ENCODE measurements around the gene FAM193B. TPM values are rescaled to one million over a fixed set of nuclear protein-coding genes. Genes with fewer than 3 reads are reported as not detected.

FAM193B gene
- total RNA-seq, 1 experiment from 2014 or later = 72.9 TPM

GRCh38 chr5:177478711-177479646, 75.4 kb downstream of the FAM193B start:
- POLR2A ChIA-PET = interaction anchor here (2.4 kb wide), 1 partner anchor 18 kb away, joined by 8 read pairs; the partner anchor contains the start of gene PDLIM7
- H3K4me1 Mint-ChIP-seq (ENCODE audit: low read depth, unreplicated experiment) = peaks cover 24% of the 10 kb centered on the region
- TF ChIP-seq CTCF (IDR thresholded peaks at IDR 0.05; ENCODE audit: insufficient read depth in 1 of 2, low read depth in 1 of 2, low read length in 1 of 2, severe bottlenecking in 1 of 2, unreplicated experiment in 1 of 2) = no peak

GRCh38 chr5:177477701-177478477, 76.5 kb downstream of the FAM193B start:
- Mint-ChIP-seq H3K4me3 (ENCODE audit: unreplicated experiment) (no peak overlapping the region), H3K4me1 (ENCODE audit: low read depth, unreplicated experiment) (peaks cover 26% of the 10 kb centered on the region), H3K27me3 (ENCODE audit: insufficient read depth, unreplicated experiment) (no peaks in the 10 kb centered on the region), H3K27ac (ENCODE audit: unreplicated experiment) (peak overlapping the region; percentile 95), H3K36me3 (ENCODE audit: insufficient read depth, unreplicated experiment) (peaks cover 21% of the 10 kb centered on the region), H3K9me3 (ENCODE audit: unreplicated experiment) (no peaks in the 10 kb centered on the region)
- no peaks in the 10 kb centered on the region for H3K27me3 ChIP-seq (replicated peaks; ENCODE audit: control insufficient read depth, insufficient read depth, low read length)
- BruUV-seq (replicated peaks) = no TSS peak
- H3K9me3 ChIP-seq = no peaks in the 10 kb centered on the region
- ChIA-PET POLR2A (interaction anchor here (0.6 to 2.4 kb wide), 2 partner anchors 19 to 52 kb away, joined by 3 to 8 read pairs; partner anchors contain the start of genes GRK6 and PDLIM7), CTCF (interaction anchor here (0.9 to 1.3 kb wide), 3 partner anchors 20 to 87 kb away, joined by 3 read pairs; no protein-coding TSS in a partner anchor)
- TF ChIP-seq CTCF (IDR thresholded peaks at IDR 0.05; ENCODE audit: insufficient read depth in 1 of 2, low read depth in 1 of 2, low read length in 1 of 2, severe bottlenecking in 1 of 2, unreplicated experiment in 1 of 2) = no peak
- no peak overlapping the region for H3K4me3 ChIP-seq (ENCODE audit: low read depth, low read length)
- peaks cover 4% of the 10 kb centered on the region for H3K4me1 ChIP-seq
- H3K36me3 ChIP-seq (ENCODE audit: control insufficient read depth, insufficient read depth, low read length) = no peaks in the 10 kb centered on the region
- no peak for DNase-seq
- intact Hi-C loops (cut with micrococcal nuclease; ENCODE audit: unreplicated experiment) = no loop called here

More at GRCh38 chr5:177478711-177479646, 75.4 kb downstream of the FAM193B start:
- DNase-seq = no peak
- no peaks in the 10 kb centered on the region for H3K27me3 Mint-ChIP-seq (ENCODE audit: insufficient read depth, unreplicated experiment)
- CTCF ChIA-PET = interaction anchor here (0.9 to 1.0 kb wide), 2 partner anchors 19 to 22 kb away, joined by 3 read pairs; partner anchors contain the start of gene PDLIM7
- Histone ChIP-seq H3K4me1 (peaks cover 3% of the 10 kb centered on the region), H3K36me3 (ENCODE audit: control insufficient read depth, insufficient read depth, low read length) (no peaks in the 10 kb centered on the region), H3K27me3 (replicated peaks; ENCODE audit: control insufficient read depth, insufficient read depth, low read length) (no peaks in the 10 kb centered on the region), H3K4me3 (ENCODE audit: low read depth, low read length) (no peak overlapping the region), H3K9me3 (no peaks in the 10 kb centered on the region)
- BruUV-seq (replicated peaks) = no TSS peak
- no peaks in the 10 kb centered on the region for H3K9me3 Mint-ChIP-seq (ENCODE audit: unreplicated experiment)
- no peak overlapping the region for H3K4me3 Mint-ChIP-seq (ENCODE audit: unreplicated experiment)
- intact Hi-C loops (cut with micrococcal nuclease; ENCODE audit: unreplicated experiment) = no loop called here
- H3K36me3 Mint-ChIP-seq (ENCODE audit: insufficient read depth, unreplicated experiment) = peaks cover 24% of the 10 kb centered on the region
- peak overlapping the region; percentile 95 for H3K27ac Mint-ChIP-seq (ENCODE audit: unreplicated experiment)

Measured in Caco-2 (cell line).